ENCODE measurements around the gene LOXL1. TPM values are rescaled to one million over a fixed set of nuclear protein-coding genes. Genes with fewer than 3 reads are reported as not detected.

The LOXL1 gene
- total and polyA plus RNA-seq, 2 donors (not counting 1 experiment from before 2014, with no cell fraction given) = 0.21 to 0.49 TPM

- Histone ChIP-seq H3K36me3 (replicated peaks in 1 of 2; ENCODE audit: control extremely low read depth in 1 of 2, control insufficient read depth in 1 of 2, extremely low read depth in 1 of 2, insufficient read depth in 2 of 2, low read length in 1 of 2) (no peaks in the 10 kb centered on the region), H3K9me3 (ENCODE audit: control extremely low read depth in 1 of 3, control insufficient read depth in 2 of 3, insufficient read depth in 1 of 3, low read length in 2 of 3) (no peaks in the 10 kb centered on the region), H2AFZ (ENCODE audit: insufficient read depth, low read depth, low read length, poor library complexity, severe bottlenecking) (peak within 1 kb of the TSS; percentile 87), H4K20me1 (ENCODE audit: control insufficient read depth, insufficient read depth, low read length, poor library complexity, severe bottlenecking) (peaks cover 11% of the 10 kb centered on the region), H3K27me3 (replicated peaks in 1 of 4; ENCODE audit: control extremely low read depth in 1 of 4, control insufficient read depth in 3 of 4, insufficient read depth in 4 of 4, low read length in 3 of 4) (no peaks in the 10 kb centered on the region), H3K79me2 (ENCODE audit: control insufficient read depth, insufficient read depth, low read length) (peaks cover 51% of the 10 kb centered on the region), H3K4me1 (ENCODE audit: control insufficient read depth in 2 of 2, insufficient read depth in 2 of 2, low read length in 2 of 2) (peaks cover 45 to 60% of the 10 kb centered on the region in 2 donors), H3K27ac (ENCODE audit: low read length in 2 of 2) (peak within 1 kb of the TSS; percentile 50 to 67), H3K4me3 (ENCODE audit: control extremely low read depth in 1 of 5, extremely low read depth in 1 of 5, insufficient read depth in 1 of 5, low read depth in 2 of 5, low read length in 4 of 5) (peak within 1 kb of the TSS; percentile 17 to 85 (median 62)), H3K4me2 (replicated peaks; ENCODE audit: low read depth, low read length, poor library complexity, severe bottlenecking) (peak within 1 kb of the TSS; percentile 95), H3K9ac (ENCODE audit: low read length) (peak within 1 kb of the TSS; percentile 83)
- Mint-ChIP-seq H3K4me3 (peak within 1 kb of the TSS; percentile 79), H3K4me1 (peaks cover 54% of the 10 kb centered on the region), H3K27ac (peak within 1 kb of the TSS; percentile 65), H3K27me3 (no peaks in the 10 kb centered on the region), H3K9me3 (ENCODE audit: insufficient read depth) (no peaks in the 10 kb centered on the region)
- intact Hi-C loops (cut with micrococcal nuclease) = loop anchor here (1.0 to 10.0 kb wide), 9 partner anchors 19 to 1910 kb away; partner anchors contain the start of genes ARID3B, FBXO22, MYO9A and SENP8
- DNase-seq (peak; percentile 95), ATAC-seq (ENCODE audit: low read depth) (peak; percentile 77)
- ChIA-PET POLR2A (no interaction called here), CTCF (interaction anchor here (1.1 to 4.5 kb wide), 3 partner anchors 19 to 22 kb away, joined by 3 to 24 read pairs (median 20); no protein-coding TSS in a partner anchor)
- TF ChIP-seq EZH2 (IDR thresholded peaks at IDR 0.05; ENCODE audit: borderline replicate concordance, insufficient read depth, low read depth, low read length, poor library complexity, severe bottlenecking) = no peak
- TF ChIP-seq, protein P1, sequence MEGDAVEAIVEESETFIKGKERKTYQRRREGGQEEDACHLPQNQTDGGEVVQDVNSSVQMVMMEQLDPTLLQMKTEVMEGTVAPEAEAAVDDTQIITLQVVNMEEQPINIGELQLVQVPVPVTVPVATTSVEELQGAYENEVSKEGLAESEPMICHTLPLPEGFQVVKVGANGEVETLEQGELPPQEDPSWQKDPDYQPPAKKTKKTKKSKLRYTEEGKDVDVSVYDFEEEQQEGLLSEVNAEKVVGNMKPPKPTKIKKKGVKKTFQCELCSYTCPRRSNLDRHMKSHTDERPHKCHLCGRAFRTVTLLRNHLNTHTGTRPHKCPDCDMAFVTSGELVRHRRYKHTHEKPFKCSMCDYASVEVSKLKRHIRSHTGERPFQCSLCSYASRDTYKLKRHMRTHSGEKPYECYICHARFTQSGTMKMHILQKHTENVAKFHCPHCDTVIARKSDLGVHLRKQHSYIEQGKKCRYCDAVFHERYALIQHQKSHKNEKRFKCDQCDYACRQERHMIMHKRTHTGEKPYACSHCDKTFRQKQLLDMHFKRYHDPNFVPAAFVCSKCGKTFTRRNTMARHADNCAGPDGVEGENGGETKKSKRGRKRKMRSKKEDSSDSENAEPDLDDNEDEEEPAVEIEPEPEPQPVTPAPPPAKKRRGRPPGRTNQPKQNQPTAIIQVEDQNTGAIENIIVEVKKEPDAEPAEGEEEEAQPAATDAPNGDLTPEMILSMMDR (IDR thresholded peaks at IDR 0.05) = peak; percentile 94
- WGBS (ENCODE audit: insufficient coverage) = under 1% methylated on average over 71 of the region's 72 CpGs
These were observed 65.7 kb downstream of the LOXL1 start, which contains the start of gene STOML1 for GRCh38 chr15:73991726-73992593. STOML1 (minus strand) TSS chr15:73992295; CDS start chr15:73992223, 72 bp downstream.

- intact Hi-C loops (cut with micrococcal nuclease) = loop anchor here (1.0 to 10.0 kb wide), 9 partner anchors 19 to 1910 kb away; partner anchors contain the start of genes ARID3B, FBXO22, MYO9A and SENP8
- Mint-ChIP-seq H3K4me3 (peak overlapping the region; percentile 71), H3K27me3 (no peaks in the 10 kb centered on the region), H3K4me1 (peaks cover 54% of the 10 kb centered on the region), H3K27ac (peak overlapping the region; percentile 53), H3K9me3 (ENCODE audit: insufficient read depth) (no peaks in the 10 kb centered on the region)
- CTCF ChIA-PET = interaction anchor here (1.1 to 3.5 kb wide), 2 partner anchors 20 to 23 kb away, joined by 3 to 24 read pairs; no protein-coding TSS in a partner anchor
- peak overlapping the region; percentile 95 for H3K4me2 ChIP-seq (replicated peaks; ENCODE audit: low read depth, low read length, poor library complexity, severe bottlenecking)
- TF ChIP-seq, protein P1 (IDR thresholded peaks at IDR 0.05) = peak; percentile 48
- no peak for TF ChIP-seq EZH2 (IDR thresholded peaks at IDR 0.05; ENCODE audit: borderline replicate concordance, insufficient read depth, low read depth, low read length, poor library complexity, severe bottlenecking)
- H2AFZ ChIP-seq (ENCODE audit: insufficient read depth, low read depth, low read length, poor library complexity, severe bottlenecking) = peak overlapping the region; percentile 87
- no peaks in the 10 kb centered on the region for H3K36me3 ChIP-seq (replicated peaks in 1 of 2; ENCODE audit: control extremely low read depth in 1 of 2, control insufficient read depth in 1 of 2, extremely low read depth in 1 of 2, insufficient read depth in 2 of 2, low read length in 1 of 2)
- 89% methylated on average over 5 of the region's 5 CpGs for WGBS (ENCODE audit: insufficient coverage)
- DNase-seq (no peak), ATAC-seq (ENCODE audit: low read depth) (no peak)
- H3K27ac ChIP-seq (ENCODE audit: low read length in 2 of 2) = no peak overlapping the region
- peak overlapping the region; percentile 2 to 85 (median 33) for H3K4me3 ChIP-seq (ENCODE audit: control extremely low read depth in 1 of 5, extremely low read depth in 1 of 5, insufficient read depth in 1 of 5, low read depth in 2 of 5, low read length in 4 of 5)
- H4K20me1 ChIP-seq (ENCODE audit: control insufficient read depth, insufficient read depth, low read length, poor library complexity, severe bottlenecking) = peaks cover 13% of the 10 kb centered on the region
- no peaks in the 10 kb centered on the region for H3K9me3 ChIP-seq (ENCODE audit: control extremely low read depth in 1 of 3, control insufficient read depth in 2 of 3, insufficient read depth in 1 of 3, low read length in 2 of 3)
- POLR2A ChIA-PET = no interaction called here
- peaks cover 57% of the 10 kb centered on the region for H3K79me2 ChIP-seq (ENCODE audit: control insufficient read depth, insufficient read depth, low read length)
- peaks cover 51 to 65% of the 10 kb centered on the region in 2 donors for H3K4me1 ChIP-seq (ENCODE audit: control insufficient read depth in 2 of 2, insufficient read depth in 2 of 2, low read length in 2 of 2)
- H3K27me3 ChIP-seq (replicated peaks in 1 of 4; ENCODE audit: control extremely low read depth in 1 of 4, control insufficient read depth in 3 of 4, insufficient read depth in 4 of 4, low read length in 3 of 4) = no peaks in the 10 kb centered on the region
- H3K9ac ChIP-seq (ENCODE audit: low read length) = peak overlapping the region; percentile 83
These were observed 66.3 kb downstream of the LOXL1 start for GRCh38 chr15:73992594-73992898.

Data from B cell (primary cell).